SK-N-SH treated with all-trans-retinoic acid at 6 μM for 48 hours (cell line): ENCODE data around the gene DDX31.

Experiments
- ATAC-seq: fragments of 200-7000 bp; cut with Tn5 transposase; 3 replicates; pipeline ENCODE4 v1.9.1; 2020; ENCODE audit warnings: mild to moderate bottlenecking, moderate library complexity
- ARNTL ChIP-seq: fragments of 450-650 bp; formaldehyde crosslinking; IDR thresholded peaks from 2 replicates; pipeline ENCODE4 v1.5.0; 2020; ENCODE audit warnings: low read depth, mild to moderate bottlenecking, moderate library complexity, borderline replicate concordance
- BACH2 ChIP-seq: fragments of 250-450 bp; sonication (Bioruptor Pico); IDR thresholded peaks from 2 replicates; pipeline ENCODE4 v1.9.0; 2021; ENCODE audit warnings: mild to moderate bottlenecking, borderline replicate concordance
- CREB5 ChIP-seq: fragments of 250-450 bp; sonication (Bioruptor Pico); IDR thresholded peaks from 2 replicates; pipeline ENCODE4 v1.5.1; 2020; ENCODE audit warnings: low read depth, mild to moderate bottlenecking, moderate library complexity
- CSRNP3 ChIP-seq: fragments of 250-450 bp; sonication (Bioruptor Pico); IDR thresholded peaks from 2 replicates; pipeline ENCODE4 v1.5.1; 2021; ENCODE audit warnings: mild to moderate bottlenecking, moderate library complexity
- ESRRG ChIP-seq: fragments of 250-450 bp; sonication (Bioruptor Pico); IDR thresholded peaks from 2 replicates; pipeline ENCODE4 v1.6.1; 2021; ENCODE audit warnings: mild to moderate bottlenecking
- ISL1 ChIP-seq: fragments of 250-450 bp; sonication (Bioruptor Pico); IDR thresholded peaks from 2 replicates; pipeline ENCODE4 v2.1.2; 2022; ENCODE audit warnings: mild to moderate bottlenecking, moderate library complexity
- OSR1 ChIP-seq: fragments of 250-450 bp; sonication (Bioruptor Pico); IDR thresholded peaks from 2 replicates; pipeline ENCODE4 v1.8.0; 2022; ENCODE audit warnings: moderate library complexity, mild to moderate bottlenecking, inconsistent platforms
- PPARA ChIP-seq: fragments of 250-450 bp; sonication (Bioruptor Pico); IDR thresholded peaks from 2 replicates; pipeline ENCODE4 v1.5.0; 2020; ENCODE audit warnings: mild to moderate bottlenecking, borderline replicate concordance
- RARB ChIP-seq: fragments of 250-450 bp; sonication (Bioruptor Pico); IDR thresholded peaks from 2 replicates; pipeline ENCODE4 v1.8.0; 2021; ENCODE audit warnings: mild to moderate bottlenecking, moderate library complexity
- SNAI2 ChIP-seq: fragments of 250-450 bp; sonication (Bioruptor Pico); IDR thresholded peaks from 2 replicates; pipeline ENCODE4 v1.5.0; 2020; ENCODE audit warnings: mild to moderate bottlenecking, moderate library complexity
- TCF4 ChIP-seq: fragments of 250-450 bp; sonication (Bioruptor Pico); IDR thresholded peaks from 2 replicates; pipeline ENCODE4 v1.8.0; 2021; ENCODE audit warnings: mild to moderate bottlenecking, moderate library complexity, borderline replicate concordance
- TSHZ2 ChIP-seq: fragments of 250-450 bp; sonication (Bioruptor Pico); IDR thresholded peaks from 2 replicates; pipeline ENCODE4 v1.5.0; 2020; ENCODE audit warnings: mild to moderate bottlenecking, moderate library complexity
- ZC3H10 ChIP-seq: fragments of 250-450 bp; sonication (Bioruptor Pico); IDR thresholded peaks from 2 replicates; pipeline ENCODE4 v1.5.1; 2021; ENCODE audit warnings: mild to moderate bottlenecking, moderate library complexity
- ZFP3 ChIP-seq: fragments of 250-450 bp; sonication (Bioruptor Pico); IDR thresholded peaks from 2 replicates; pipeline ENCODE4 v1.5.0; 2020; ENCODE audit warnings: mild to moderate bottlenecking, moderate library complexity
- ZFP30 ChIP-seq: fragments of 450-650 bp; formaldehyde crosslinking; IDR thresholded peaks from 2 replicates; pipeline ENCODE4 v1.5.0; 2022; ENCODE audit warnings: mild to moderate bottlenecking, moderate library complexity
- ZNF565 ChIP-seq: fragments of 450-650 bp; formaldehyde crosslinking; conservative IDR thresholded peaks from 2 replicates; pipeline ENCODE4 v1.5.0; 2020; ENCODE audit warnings: low read depth, mild to moderate bottlenecking, moderate library complexity
- ZNF70 ChIP-seq: fragments of 450-650 bp; formaldehyde crosslinking; IDR thresholded peaks from 2 replicates; pipeline ENCODE4 v1.5.0; 2020; ENCODE audit warnings: mild to moderate bottlenecking, moderate library complexity
- ZNF8 ChIP-seq: fragments of 450-650 bp; formaldehyde crosslinking; IDR thresholded peaks from 2 replicates; pipeline ENCODE4 v1.5.0; 2020; ENCODE audit warnings: mild to moderate bottlenecking, moderate library complexity

Gene DDX31

GRCh38 chr9:132662152-132662945, 7.4 kb downstream of the DDX31 start:
- ATAC-seq, result no peak
- TF ChIP-seq SNAI2 (CRISPR knock-in tag) (no peak), CSRNP3 (CRISPR knock-in tag) (no peak), ZNF8 (no peak), TSHZ2 (CRISPR knock-in tag) (no peak), ZFP30 (CRISPR knock-in tag) (no peak)

GRCh38 chr9:132656299-132656698, 13.5 kb downstream of the DDX31 start:
- TF ChIP-seq CSRNP3 (CRISPR knock-in tag) (no peak), TCF4 (CRISPR knock-in tag) (no peak), TSHZ2 (CRISPR knock-in tag) (no peak), BACH2 (CRISPR knock-in tag) (no peak), ARNTL (CRISPR knock-in tag) (no peak), SNAI2 (CRISPR knock-in tag) (no peak)
- TF ChIP-seq, all 23 proteins: peak for 0
- ATAC-seq, result no peak

- TF ChIP-seq PPARA (CRISPR knock-in tag) (no peak), ISL1 (CRISPR knock-in tag) (no peak), ZC3H10 (no peak), ZNF70 (CRISPR knock-in tag) (no peak), CREB5 (CRISPR knock-in tag) (no peak), ZFP30 (CRISPR knock-in tag) (no peak), ZFP3 (no peak), ZNF565 (CRISPR knock-in tag) (no peak), OSR1 (no peak), RARB (CRISPR knock-in tag) (no peak), ARNTL (CRISPR knock-in tag) (no peak), SNAI2 (CRISPR knock-in tag) (no peak), ZNF8 (no peak), ESRRG (CRISPR knock-in tag) (no peak), BACH2 (CRISPR knock-in tag) (no peak)
- TF ChIP-seq, all 23 proteins: peak for 0
- ATAC-seq, result peak; percentile 61
Observed at GRCh38 chr9:132651259-132651658, 18.5 kb downstream of the DDX31 start.
